K562 (cell line): ENCODE measurements around the gene FBRS. TPM values are rescaled to one million over a fixed set of nuclear protein-coding genes. Genes with fewer than 3 reads are reported as not detected.

Experiments used
- ATF7 ChIP-seq: fragments of 450-650 bp; IDR thresholded peaks from 2 replicates; pipeline ENCODE4 v1.7.1; 2014; ENCODE audit warnings: mild to moderate bottlenecking, moderate library complexity
- CBX1 ChIP-seq: sonication (generic); IDR thresholded peaks from 2 replicates; pipeline ENCODE4 v1.6.1; 2016; ENCODE audit warnings: antibody characterized with exemption, low read depth, mild to moderate bottlenecking
- CEBPB ChIP-seq: fragments of 450-650 bp; IDR thresholded peaks from 2 replicates; pipeline ENCODE4 v1.6.1; 2016; ENCODE audit warnings: missing genetic modification characterization, missing compliant biosample characterization
- DIDO1 ChIP-seq: fragments of 450-650 bp; IDR thresholded peaks from 2 replicates; pipeline ENCODE4 v1.6.1; 2016; ENCODE audit warnings: low read depth, missing biosample characterization, missing genetic modification characterization
- FOXK2 ChIP-seq, 2 experiments: fragments of 450-650 bp; IDR thresholded peaks in 1 of 2; conservative IDR thresholded peaks in 1 of 2; 2 replicates each; pipeline ENCODE4 v1.6.1; 2016; ENCODE audit warnings: low read depth in 2 of 2, mild to moderate bottlenecking in 1 of 2
- ILK ChIP-seq: fragments of 450-650 bp; IDR thresholded peaks from 2 replicates; pipeline ENCODE4 v1.6.1; 2016; ENCODE audit warnings: missing genetic modification characterization, low read depth, mild to moderate bottlenecking, missing compliant biosample characterization, moderate library complexity, borderline replicate concordance
- JUN ChIP-seq, 2 experiments: sonication (generic) in 1 of 2; formaldehyde crosslinking in 1 of 2; IDR thresholded peaks; 2 replicates each; pipeline versions ENCODE4 v1.6.1 to v1.8.0; 2012 to 2022; ENCODE audit warnings: borderline replicate concordance in 2 of 2, mild to moderate bottlenecking in 2 of 2, improper control_type of control experiment in 1 of 2, low read depth in 1 of 2, low read length in 1 of 2, missing genetic modification reagents in 1 of 2
- KHSRP ChIP-seq: fragments of 450-650 bp; IDR thresholded peaks from 2 replicates; pipeline ENCODE4 v1.6.1; 2017
- LARP7 ChIP-seq: fragments of 450-650 bp; IDR thresholded peaks from 2 replicates; pipeline ENCODE4 v1.6.1; 2016
- NR4A1 ChIP-seq, 2 experiments: fragments of 250-450 bp in 1 of 2; fragments of 450-650 bp in 1 of 2; sonication (Bioruptor Pico) in 1 of 2; IDR thresholded peaks; 2 replicates each; pipeline versions ENCODE4 v1.4.0 to v1.6.1; 2016 to 2020; ENCODE audit warnings: mild to moderate bottlenecking in 2 of 2, missing compliant biosample characterization in 1 of 2, missing genetic modification characterization in 1 of 2, moderate library complexity in 1 of 2
- POLR2H ChIP-seq: IDR thresholded peaks from 2 replicates; pipeline ENCODE4 v1.6.1; 2016; ENCODE audit warnings: missing genetic modification characterization, low read depth, mild to moderate bottlenecking, control low read depth, missing compliant biosample characterization, moderate library complexity
- SAFB2 ChIP-seq: fragments of 200-400 bp; formaldehyde crosslinking; IDR thresholded peaks from 2 replicates; pipeline ENCODE4 v1.6.1; 2018; ENCODE audit warnings: borderline replicate concordance, low read length, low read depth, moderate library complexity; ENCODE audit not compliant: severe bottlenecking
- ZNF695 ChIP-seq: fragments of 450-650 bp; formaldehyde crosslinking; IDR thresholded peaks from 2 replicates; pipeline ENCODE4 v1.4.0; 2020; ENCODE audit warnings: mild to moderate bottlenecking, moderate library complexity
- ZZZ3 ChIP-seq: fragments of 450-650 bp; IDR thresholded peaks from 2 replicates; pipeline ENCODE4 v1.6.1; 2016; ENCODE audit warnings: antibody characterized with exemption, mild to moderate bottlenecking, moderate library complexity
- polyA plus RNA-seq, 8 experiments: library from polyadenylated mRNA; depleted of rRNA in 4 of 8; stranded (reverse) in 5 of 8; unstranded in 3 of 8; fragments of >200 nt; fragmentation: Nextera tagmentation in 2 of 8; fragmentation: Illumina TruSeq in 1 of 8; extraction: Ambion mirVana in 2 of 8; extraction: Trizol in 1 of 8; gene quantifications; 2 replicates each; pipeline versions ENCODE4 v1.2.1 to v1.2.3, GENCODE V29; 2011 to 2014; ENCODE audit warnings: inconsistent platforms in 1 of 8, missing spikeins in 1 of 8
- total RNA-seq, 7 experiments: library from RNA; depleted of rRNA in 6 of 7; stranded (reverse); fragments of >200 nt in 6 of 7; fragmentation: Illumina TruSeq in 2 of 7; extraction: Trizol in 2 of 7; gene quantifications; 2 replicates each; pipeline versions ENCODE4 v1.2.1 to v1.2.3, GENCODE V29; 2011 to 2021; ENCODE audit warnings: low replicate concordance in 1 of 7
- TF ChIP-seq, protein P1 (sequence below): IDR thresholded peaks from 3 replicates; pipeline ENCODE4 v1.6.1; 2011; ENCODE audit warnings: borderline replicate concordance, mild to moderate bottlenecking, moderate library complexity; ENCODE audit not compliant: insufficient read length; ENCODE audit errors: extremely low read depth
- TF ChIP-seq, protein P2 (sequence below): sonication (generic); formaldehyde crosslinking; IDR thresholded peaks from 2 replicates; pipeline ENCODE4 v1.8.0; 2022; ENCODE audit warnings: mild to moderate bottlenecking, missing genetic modification reagents
- TF ChIP-seq, protein P3 (sequence below): sonication (generic); formaldehyde crosslinking; IDR thresholded peaks from 2 replicates; pipeline ENCODE4 v1.9.0; 2022; ENCODE audit warnings: mild to moderate bottlenecking, missing genetic modification reagents
- TF ChIP-seq, protein P4 (sequence below): sonication (generic); formaldehyde crosslinking; IDR thresholded peaks from 2 replicates; pipeline ENCODE4 v1.8.0; 2022; ENCODE audit warnings: mild to moderate bottlenecking, missing genetic modification reagents, borderline replicate concordance

The FBRS gene
- total and polyA plus RNA-seq, 9 of the 15 experiments (the other 6 are each of a cell fraction or from before 2014, with no cell fraction given): 0.32 to 59.5 (median 13.1) TPM

DNA sequence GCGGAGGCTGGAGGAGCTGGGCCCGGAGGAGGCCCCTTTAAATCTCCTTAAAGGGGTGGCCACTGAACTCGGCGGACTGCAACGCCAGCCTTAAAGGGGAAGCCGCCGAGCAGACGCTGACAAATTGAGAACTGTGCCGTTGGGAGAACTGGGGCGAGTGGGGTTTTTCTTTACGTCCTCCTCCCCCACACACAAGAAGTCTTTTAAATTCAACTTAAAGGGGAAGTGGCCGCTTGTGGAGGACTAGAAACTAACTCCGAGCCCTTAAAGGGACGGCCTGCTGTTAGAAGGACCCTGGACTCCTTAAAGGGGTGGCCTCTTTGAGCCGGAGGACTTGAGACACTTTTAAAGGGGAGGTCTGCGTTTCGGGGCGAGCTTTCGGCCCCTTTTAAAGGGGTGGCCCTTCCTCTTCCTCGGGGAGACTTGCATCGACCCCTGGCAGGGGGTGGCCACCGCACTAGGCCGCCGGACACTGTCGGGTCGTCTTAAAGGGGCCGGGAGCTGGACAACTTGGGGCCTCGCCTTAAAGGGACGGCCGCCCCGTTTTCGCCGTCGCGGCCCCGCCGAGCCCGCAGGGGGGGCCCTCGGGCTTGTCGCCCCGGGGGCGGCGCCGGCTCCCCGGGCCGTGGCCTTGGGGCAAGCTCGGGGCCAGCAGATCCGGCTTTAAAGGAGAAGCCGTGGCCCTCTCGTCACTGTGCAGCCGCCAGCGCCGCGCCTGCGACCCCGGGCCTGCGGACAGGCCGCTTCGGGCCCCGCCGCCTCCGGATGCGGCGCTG lies 688 bp downstream of the FBRS start (continued):
- TF ChIP-seq, protein P1, sequence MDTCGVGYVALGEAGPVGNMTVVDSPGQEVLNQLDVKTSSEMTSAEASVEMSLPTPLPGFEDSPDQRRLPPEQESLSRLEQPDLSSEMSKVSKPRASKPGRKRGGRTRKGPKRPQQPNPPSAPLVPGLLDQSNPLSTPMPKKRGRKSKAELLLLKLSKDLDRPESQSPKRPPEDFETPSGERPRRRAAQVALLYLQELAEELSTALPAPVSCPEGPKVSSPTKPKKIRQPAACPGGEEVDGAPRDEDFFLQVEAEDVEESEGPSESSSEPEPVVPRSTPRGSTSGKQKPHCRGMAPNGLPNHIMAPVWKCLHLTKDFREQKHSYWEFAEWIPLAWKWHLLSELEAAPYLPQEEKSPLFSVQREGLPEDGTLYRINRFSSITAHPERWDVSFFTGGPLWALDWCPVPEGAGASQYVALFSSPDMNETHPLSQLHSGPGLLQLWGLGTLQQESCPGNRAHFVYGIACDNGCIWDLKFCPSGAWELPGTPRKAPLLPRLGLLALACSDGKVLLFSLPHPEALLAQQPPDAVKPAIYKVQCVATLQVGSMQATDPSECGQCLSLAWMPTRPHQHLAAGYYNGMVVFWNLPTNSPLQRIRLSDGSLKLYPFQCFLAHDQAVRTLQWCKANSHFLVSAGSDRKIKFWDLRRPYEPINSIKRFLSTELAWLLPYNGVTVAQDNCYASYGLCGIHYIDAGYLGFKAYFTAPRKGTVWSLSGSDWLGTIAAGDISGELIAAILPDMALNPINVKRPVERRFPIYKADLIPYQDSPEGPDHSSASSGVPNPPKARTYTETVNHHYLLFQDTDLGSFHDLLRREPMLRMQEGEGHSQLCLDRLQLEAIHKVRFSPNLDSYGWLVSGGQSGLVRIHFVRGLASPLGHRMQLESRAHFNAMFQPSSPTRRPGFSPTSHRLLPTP: no peak
- TF ChIP-seq, protein P2, sequence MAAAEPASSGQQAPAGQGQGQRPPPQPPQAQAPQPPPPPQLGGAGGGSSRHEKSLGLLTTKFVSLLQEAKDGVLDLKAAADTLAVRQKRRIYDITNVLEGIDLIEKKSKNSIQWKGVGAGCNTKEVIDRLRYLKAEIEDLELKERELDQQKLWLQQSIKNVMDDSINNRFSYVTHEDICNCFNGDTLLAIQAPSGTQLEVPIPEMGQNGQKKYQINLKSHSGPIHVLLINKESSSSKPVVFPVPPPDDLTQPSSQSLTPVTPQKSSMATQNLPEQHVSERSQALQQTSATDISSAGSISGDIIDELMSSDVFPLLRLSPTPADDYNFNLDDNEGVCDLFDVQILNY (CRISPR knock-in tag): no peak
- no peak for TF ChIP-seq CEBPB (tag)
- no peak for TF ChIP-seq LARP7
- TF ChIP-seq ILK (tag): no peak
- TF ChIP-seq SAFB2: no peak
- no peak for TF ChIP-seq FOXK2 (conservative IDR thresholded peaks at IDR 0.05 in 1 of 2, IDR thresholded peaks at IDR 0.05 in 1 of 2; ENCODE audit: low read depth in 2 of 2)
- TF ChIP-seq, protein P3, sequence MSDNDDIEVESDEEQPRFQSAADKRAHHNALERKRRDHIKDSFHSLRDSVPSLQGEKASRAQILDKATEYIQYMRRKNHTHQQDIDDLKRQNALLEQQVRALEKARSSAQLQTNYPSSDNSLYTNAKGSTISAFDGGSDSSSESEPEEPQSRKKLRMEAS (CRISPR knock-in tag): no peak
- no peak for TF ChIP-seq DIDO1 (tag)
- TF ChIP-seq ZNF695 (CRISPR knock-in tag): no peak
- TF ChIP-seq, protein P4, sequence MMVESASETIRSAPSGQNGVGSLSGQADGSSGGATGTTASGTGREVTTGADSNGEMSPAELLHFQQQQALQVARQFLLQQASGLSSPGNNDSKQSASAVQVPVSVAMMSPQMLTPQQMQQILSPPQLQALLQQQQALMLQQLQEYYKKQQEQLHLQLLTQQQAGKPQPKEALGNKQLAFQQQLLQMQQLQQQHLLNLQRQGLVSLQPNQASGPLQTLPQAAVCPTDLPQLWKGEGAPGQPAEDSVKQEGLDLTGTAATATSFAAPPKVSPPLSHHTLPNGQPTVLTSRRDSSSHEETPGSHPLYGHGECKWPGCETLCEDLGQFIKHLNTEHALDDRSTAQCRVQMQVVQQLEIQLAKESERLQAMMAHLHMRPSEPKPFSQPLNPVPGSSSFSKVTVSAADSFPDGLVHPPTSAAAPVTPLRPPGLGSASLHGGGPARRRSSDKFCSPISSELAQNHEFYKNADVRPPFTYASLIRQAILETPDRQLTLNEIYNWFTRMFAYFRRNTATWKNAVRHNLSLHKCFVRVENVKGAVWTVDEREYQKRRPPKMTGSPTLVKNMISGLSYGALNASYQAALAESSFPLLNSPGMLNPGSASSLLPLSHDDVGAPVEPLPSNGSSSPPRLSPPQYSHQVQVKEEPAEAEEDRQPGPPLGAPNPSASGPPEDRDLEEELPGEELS (CRISPR knock-in tag): no peak
- TF ChIP-seq ZZZ3: no peak
- no peak; the same call in 1 of the 2 replicates for TF ChIP-seq POLR2H (tag)
- no peak for TF ChIP-seq NR4A1 (CRISPR knock-in tag; IDR thresholded peaks at IDR 0.05)
- TF ChIP-seq NR4A1 (tag; IDR thresholded peaks at IDR 0.05): no peak
- TF ChIP-seq CBX1: no peak; the same call in 1 of the 2 replicates
- no peak for TF ChIP-seq KHSRP
- TF ChIP-seq JUN (IDR thresholded peaks at IDR 0.05; ENCODE audit: borderline replicate concordance, low read depth, low read length): no peak
- no peak for TF ChIP-seq JUN (CRISPR knock-in tag; IDR thresholded peaks at IDR 0.05; ENCODE audit: borderline replicate concordance)
- TF ChIP-seq ATF7: no peak
